RPMI8226 (cell line): Measurements from ENCODE around the gene TVP23B.
"Not testable (repeated sequence)": the region's sequence is repeated elsewhere in the genome, so short reads cannot be mapped to it uniquely, and the experiment has no call there.

ENCODE experiments used
- DNase-seq: peaks from one replicate; pipeline ENCODE4 v3.0.0-alpha.2; 2015

TVP23B gene

DNA sequence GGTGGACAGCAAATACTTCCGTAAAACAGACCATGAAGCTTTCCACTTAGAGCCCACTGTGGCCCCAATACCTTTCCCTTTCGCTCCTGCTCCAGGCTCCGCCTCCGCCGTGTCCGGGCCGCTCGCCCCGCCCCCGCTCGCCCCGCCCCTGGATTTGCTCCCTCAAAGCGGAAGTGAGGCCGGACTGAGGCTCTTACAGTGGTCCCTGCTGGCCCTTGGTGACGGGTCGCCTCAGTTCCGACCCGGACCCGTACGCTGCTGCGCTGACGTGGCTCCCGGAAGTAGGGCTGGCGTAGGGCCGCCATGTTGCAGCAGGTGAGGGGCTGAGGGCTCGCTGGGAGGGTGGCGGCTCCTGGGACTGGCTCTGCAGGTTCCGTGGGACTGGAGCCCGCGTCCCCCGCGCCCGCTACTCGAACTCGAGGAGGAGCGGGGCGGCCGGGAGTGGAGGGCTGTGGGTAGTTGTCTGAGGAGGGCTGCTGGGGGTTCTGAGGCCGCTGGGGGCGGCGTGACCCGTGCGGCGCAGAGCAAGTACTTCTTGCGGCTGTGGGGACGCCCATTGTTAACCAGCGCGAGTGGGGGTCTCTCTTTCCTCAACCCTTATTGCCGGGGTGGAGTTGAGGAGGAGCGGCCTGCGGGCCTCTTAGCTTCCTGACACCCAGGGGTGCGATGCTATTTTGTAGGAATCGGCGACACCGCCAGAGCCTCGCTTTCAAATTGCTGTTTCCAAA, at the start of gene TVP23B:
Gene TVP23B (plus strand): TSS at position 193 of the 728 bp plus-strand sequence. CDS start 111 bp downstream, at position 304.
- peak; percentile 94 for DNase-seq

DNA sequence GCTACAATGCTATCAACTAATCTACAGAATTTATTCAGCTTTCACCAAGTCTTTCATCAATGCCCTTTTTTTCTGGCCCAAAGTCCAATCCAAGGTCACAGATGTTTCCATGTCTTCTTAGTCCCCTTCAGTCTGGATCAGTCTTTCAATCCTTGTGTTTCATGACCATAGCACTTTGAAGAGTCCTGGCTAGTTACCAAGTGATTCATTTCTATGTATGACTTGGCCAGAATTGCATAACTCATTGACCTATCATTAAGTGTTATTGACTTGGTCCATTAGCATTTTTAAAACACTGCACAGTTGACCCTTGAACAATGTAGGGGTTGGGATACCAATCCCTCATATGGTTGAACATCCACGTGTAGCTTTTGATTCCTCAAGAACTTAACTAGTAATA, 48.5 kb upstream of the TVP23B start:
- not testable (repeated sequence) for DNase-seq

DNA sequence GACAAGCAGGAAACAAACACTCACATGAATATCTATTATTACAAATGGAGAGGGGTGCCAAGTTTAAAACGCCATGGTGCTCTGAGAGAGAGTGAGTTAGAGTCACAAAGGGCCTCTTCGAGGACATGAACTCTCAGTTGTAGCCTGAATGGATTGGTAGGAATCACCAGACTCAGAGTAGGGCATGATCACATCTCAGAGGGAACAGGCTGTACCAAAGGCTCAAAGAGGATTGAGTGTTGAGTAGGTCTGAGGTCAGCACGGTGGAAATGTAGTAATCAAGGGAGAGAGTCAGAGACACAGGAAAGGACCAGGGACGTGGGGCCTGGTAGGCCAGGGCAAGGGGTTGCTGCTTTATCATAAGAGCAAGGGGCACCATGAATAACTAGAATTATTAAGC, 47.6 kb upstream of the TVP23B start:
- not testable (repeated sequence) for DNase-seq

GRCh38 chr17:18739616-18740391, 41.2 kb upstream of the TVP23B start:
- DNase-seq = not testable (repeated sequence)

GRCh38 chr17:18741228-18741627, 39.8 kb upstream of the TVP23B start:
- DNase-seq = not testable (repeated sequence)

- DNase-seq = not testable (repeated sequence)
These were observed 37.1 kb upstream of the TVP23B start, which contains the start of gene FBXW10 for GRCh38 chr17:18743699-18744421. FBXW10 (plus strand) TSS chr17:18744054; CDS start chr17:18744245, 191 bp downstream.

GRCh38 chr17:18744726-18745125, 36.3 kb upstream of the TVP23B start:
- DNase-seq = not testable (repeated sequence)

DNA sequence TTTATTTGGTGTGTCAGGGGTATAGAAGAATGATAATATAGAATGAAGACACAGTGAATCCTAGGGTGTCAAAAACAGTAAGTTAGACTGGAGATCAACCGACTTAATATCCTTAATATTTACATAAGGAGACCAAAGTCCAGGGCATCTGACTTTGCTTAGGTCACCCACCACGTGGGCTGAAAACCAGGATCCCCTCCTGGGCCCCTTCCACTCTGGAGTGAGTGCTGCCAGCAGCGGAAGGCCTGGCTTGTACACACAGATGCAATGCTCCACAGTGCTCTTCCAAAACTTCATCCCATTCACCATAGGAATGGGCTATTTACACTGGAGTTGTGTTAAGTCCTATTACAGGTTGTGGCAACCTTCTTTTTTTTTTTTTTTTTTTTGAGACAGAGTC, 34.4 kb upstream of the TVP23B start:
- not testable (repeated sequence) for DNase-seq

DNA sequence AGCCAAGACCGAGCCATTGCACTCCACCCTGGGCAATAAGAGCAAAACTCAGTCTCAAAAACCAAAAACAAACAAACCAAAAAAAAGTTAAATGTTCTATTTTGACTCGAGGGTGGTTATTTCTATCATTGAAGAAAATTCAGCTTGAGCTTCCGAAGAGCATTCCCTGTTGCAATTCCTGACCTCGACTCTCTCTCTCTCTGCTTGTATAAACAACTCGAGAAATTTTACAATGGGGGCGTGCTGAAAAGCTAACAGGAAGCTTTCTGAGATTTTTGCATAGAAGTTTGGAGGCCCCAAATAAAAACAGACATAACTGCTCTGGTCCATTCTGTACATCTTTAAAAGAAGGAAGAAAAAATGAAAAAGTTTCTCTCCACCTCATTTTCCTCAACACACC, 33.5 kb upstream of the TVP23B start:
- DNase-seq = not testable (repeated sequence)

- not testable (repeated sequence) for DNase-seq
These were observed 30.7 kb upstream of the TVP23B start for GRCh38 chr17:18750242-18750641.

DNA sequence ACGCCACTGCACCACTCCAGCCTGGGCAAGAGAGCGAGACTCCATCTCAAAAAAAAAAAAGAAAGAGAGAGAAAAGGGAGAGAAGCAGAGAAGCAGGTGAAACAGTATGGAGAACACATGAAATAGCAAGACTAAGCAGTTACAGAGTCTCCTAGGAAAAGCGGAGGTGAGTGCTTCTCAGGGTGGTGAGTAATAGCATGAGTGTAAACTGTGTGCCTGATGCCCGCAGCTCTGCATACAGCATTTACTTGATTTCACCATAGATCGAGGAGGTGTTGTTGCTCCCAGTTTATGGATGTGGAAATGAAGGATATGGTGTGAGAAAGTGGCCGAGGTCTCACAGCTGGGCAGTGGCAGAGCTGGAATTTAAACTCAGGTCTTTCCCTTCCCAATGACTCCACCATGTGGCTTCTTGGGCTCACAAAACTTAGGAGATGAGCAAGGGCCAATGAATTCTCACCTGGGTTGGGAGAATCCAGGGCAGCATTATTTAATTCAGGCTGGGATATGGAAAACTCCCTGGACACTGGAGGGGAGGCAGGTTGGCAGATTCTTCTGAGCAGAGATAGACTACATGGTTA, 27.1 kb upstream of the TVP23B start:
- not testable (repeated sequence) for DNase-seq

DNA sequence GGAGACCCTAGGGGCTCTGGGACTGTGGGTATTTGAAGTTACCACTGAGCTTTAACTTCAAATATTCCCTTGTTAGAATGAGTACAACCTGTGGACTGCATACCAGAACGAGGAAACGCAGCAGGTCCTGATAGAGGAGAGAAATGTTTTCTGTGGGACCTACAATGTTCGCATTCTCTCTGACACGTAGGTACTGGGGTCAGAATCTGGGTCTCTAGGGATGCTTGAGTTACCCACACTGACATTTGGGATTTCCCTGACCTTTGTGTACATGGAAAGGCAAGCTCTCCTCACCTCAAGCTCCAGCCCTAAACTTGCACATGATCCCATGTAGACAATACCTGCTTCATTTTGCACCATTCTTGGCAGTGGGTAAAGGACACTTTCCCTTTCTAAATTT, 25.0 kb upstream of the TVP23B start:
- DNase-seq = not testable (repeated sequence)

DNA sequence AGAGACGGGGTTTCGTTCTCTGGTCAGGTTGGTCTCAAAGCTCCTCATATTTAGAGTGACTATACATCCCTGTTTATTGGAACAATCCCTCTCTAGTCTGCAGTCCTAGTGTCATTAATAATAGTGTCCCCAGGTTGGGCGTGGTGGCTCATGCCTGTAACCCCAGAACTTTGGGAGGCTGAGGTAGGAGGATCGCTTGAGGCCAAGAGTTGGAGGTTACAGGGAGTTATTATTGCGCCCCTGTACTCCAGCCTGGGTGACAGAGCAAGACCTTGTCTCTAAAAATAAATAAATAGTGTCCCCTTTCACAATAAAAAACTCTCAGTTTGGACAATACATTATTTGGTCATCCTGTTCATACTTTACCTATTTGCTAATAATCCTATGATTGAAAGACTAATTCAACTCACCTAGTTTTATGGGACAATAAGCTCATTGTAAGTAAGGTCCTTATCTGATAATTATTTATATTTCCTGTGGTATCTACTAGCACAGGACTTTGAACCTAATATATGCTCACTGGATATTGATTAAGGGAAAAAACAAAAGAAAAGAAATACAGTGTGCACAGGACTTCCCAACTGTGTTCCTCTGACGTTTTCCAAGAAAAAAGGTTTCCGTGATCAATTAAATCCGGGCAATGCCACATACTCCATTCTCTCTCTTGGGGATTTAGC, 23.5 kb upstream of the TVP23B start:
- DNase-seq = not testable (repeated sequence)

- DNase-seq = not testable (repeated sequence)
These were observed 22.6 kb upstream of the TVP23B start for GRCh38 chr17:18758344-18758743.

DNA sequence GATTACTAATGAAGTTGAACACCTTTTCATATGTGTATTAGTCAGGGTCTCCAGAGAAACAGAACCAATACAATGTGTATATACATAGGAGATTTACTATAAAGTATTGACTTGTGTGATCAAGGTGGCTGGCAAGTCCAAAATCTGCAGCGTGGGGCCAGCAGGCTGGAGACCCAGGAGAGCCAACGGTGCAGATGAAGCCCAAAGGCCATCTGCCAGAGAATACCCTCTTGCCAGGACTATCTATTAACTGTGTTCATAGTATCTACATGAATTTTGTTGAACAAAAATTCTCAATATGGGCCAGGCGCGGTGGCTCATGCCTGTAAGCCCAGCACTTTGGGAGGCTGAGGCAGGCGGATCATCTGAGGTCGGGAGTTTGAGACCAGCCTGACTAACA, 20.8 kb upstream of the TVP23B start:
- not testable (repeated sequence) for DNase-seq

DNA sequence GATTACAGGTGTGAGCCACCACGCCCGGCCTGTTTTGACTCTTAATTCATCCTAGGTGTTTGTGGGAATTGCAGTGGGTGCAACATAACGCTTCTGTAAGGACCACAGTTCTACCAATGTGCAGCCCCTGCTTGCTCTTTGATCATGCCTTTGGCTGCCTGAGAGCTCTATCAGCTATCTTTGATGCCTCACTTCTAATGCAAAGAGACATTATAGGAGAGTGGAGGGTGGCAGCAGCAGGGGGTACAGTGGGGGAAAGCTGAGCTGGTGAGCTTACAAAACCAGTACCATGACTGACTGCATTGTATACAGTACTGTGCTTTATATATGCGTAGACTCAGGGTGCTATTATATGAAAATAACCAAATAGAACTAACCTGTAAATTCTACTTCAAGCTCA, 10.4 kb upstream of the TVP23B start:
- not testable (repeated sequence) for DNase-seq

DNA sequence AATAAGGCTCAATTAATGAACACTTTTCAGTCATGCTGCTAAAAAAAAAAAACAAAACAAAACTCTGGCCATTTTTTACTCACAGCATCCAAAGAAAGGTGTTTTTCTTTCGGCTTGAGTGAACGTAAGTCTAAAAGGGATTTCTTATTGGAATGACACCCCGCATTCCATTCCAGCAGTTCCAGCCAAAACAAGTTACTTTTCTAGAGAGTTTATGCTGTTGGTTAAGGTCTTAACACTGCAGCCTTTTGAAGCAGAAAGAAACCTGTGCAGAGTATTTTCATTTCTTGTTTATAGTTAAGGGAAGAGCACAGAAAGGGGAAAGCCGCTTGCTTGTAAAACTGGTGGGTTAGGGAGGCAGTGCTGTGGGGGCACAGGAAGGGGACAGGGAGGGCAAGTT, 9.9 kb upstream of the TVP23B start:
- DNase-seq = not testable (repeated sequence)

- no peak for DNase-seq
These were observed 8.5 kb upstream of the TVP23B start for GRCh38 chr17:18772471-18772870.

DNA sequence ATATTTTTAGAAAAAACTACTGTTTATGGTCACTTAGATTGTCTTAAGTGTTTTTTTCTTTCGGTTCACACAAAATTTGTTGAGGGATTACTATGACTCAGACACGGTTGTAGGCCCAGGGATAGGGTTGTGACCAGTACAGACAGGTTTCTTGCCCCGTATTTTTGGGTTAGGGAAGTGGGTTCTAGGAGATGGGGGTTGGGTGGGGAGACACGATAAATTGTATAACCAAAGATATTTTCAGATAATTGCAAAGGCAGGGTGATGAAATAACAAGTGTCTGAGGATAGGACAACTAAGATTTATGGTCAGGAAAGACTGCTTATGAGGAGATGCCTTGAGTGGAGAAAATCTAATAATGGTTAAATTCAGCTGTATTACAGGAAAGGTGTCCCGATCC, 822 bp downstream of the TVP23B start:
- DNase-seq = not testable (repeated sequence)

GRCh38 chr17:18785933-18786332, 5.0 kb downstream of the TVP23B start:
- DNase-seq = not testable (repeated sequence)

- DNase-seq = not testable (repeated sequence)
These were observed 5.9 kb downstream of the TVP23B start for GRCh38 chr17:18786890-18787289.

GRCh38 chr17:18791402-18791801, 10.4 kb downstream of the TVP23B start:
- not testable (repeated sequence) for DNase-seq
